ENCODE results near the gene PARS2. TPM values are rescaled to one million over a fixed set of nuclear protein-coding genes. Genes with fewer than 3 reads are reported as not detected.

Gene PARS2
- total RNA-seq, 4 donors from 2014 or later: 2.2 to 6.4 (median 5.6) TPM

- H3K4me1 ChIP-seq: peaks cover 2 to 23% (median 7%) of the 10 kb centered on the region in 3 donors
- peak overlapping the region in 3 of 4 donors; percentile 6 to 81 (median 80) for H3K27ac ChIP-seq
- ATAC-seq: no peak
- 49 to 55% methylated on average over 7 of the region's 8 CpGs for WGBS, 2 donors (ENCODE audit: low coverage in 1 of 2)
- no peaks in the 10 kb centered on the region for H3K9me3 ChIP-seq
- no peak for TF ChIP-seq POLR2A (IDR thresholded peaks at IDR 0.05)
- no peak for TF ChIP-seq POLR2AphosphoS5 (IDR thresholded peaks at IDR 0.05)
- no peak for TF ChIP-seq CTCF (IDR thresholded peaks at IDR 0.05)
- no peak for TF ChIP-seq EP300 (IDR thresholded peaks at IDR 0.05)
- H3K4me3 ChIP-seq: peak overlapping the region; percentile 69 to 74
- no peaks in the 10 kb centered on the region for H3K27me3 ChIP-seq
- peaks cover 0 to 40% of the 10 kb centered on the region in 2 donors for H3K36me3 ChIP-seq
Measured at GRCh38 chr1:54716299-54717047, 47.9 kb downstream of the PARS2 start.

- peak; percentile 99 for ATAC-seq
- peak; percentile 63 for TF ChIP-seq POLR2AphosphoS5 (IDR thresholded peaks at IDR 0.05)
- TF ChIP-seq POLR2A (IDR thresholded peaks at IDR 0.05): peak; percentile 31 to 41
- TF ChIP-seq EP300 (IDR thresholded peaks at IDR 0.05): no peak
- peak in 2 of 4 experiments; percentile 13 to 20 for TF ChIP-seq CTCF (IDR thresholded peaks at IDR 0.05)
- Histone ChIP-seq H3K27me3 (no peaks in the 10 kb centered on the region), H3K36me3 (peaks cover 0 to 33% of the 10 kb centered on the region in 2 donors), H3K27ac (peak within 1 kb of the TSS; percentile 6 to 81 (median 80)), H3K4me3 (peak within 1 kb of the TSS; percentile 69 to 74), H3K9me3 (no peaks in the 10 kb centered on the region), H3K4me1 (peaks cover 2 to 23% (median 7%) of the 10 kb centered on the region in 3 donors)
- 0 to 7% methylated on average over 1 to 6 of the region's 51 CpGs for WGBS, 2 donors (ENCODE audit: low coverage in 1 of 2)
Measured at GRCh38 chr1:54715493-54716298, 48.6 kb downstream of the PARS2 start, which contains the start of gene TTC4. Gene TTC4, plus strand, starts transcription at chr1:54715861. Its CDS starts 48 bp downstream, at chr1:54715909.

GRCh38 chr1:54714881-54715492 is 49.3 kb downstream of the PARS2 start:
- ATAC-seq: no peak
- 67% methylated on average over 1 to 2 of the region's 7 CpGs for WGBS, 2 donors (ENCODE audit: low coverage in 1 of 2)

DNA sequence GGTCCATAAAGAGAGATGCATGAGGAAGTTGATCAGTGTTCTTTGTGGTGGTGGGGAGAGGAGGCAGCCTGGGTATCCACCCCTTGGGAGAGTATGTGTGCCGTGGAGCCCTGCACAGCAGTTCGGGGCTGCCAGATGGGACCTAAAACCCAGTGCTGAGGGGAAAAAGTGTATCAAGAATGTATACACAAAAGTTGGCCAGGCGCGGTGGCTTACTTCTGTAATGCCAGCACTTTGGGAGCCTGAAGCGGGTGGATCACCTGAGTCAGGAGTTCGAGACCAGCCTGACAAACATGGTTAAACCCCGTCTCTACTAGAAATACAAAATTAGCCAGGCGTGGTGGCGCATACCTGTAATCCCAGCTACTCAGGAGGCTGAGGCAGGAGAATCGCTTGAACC is 52.8 kb downstream of the PARS2 start:
- WGBS, 2 donors (ENCODE audit: low coverage in 1 of 2): 76 to 87% methylated on average over 4 to 9 of the region's 10 CpGs
- TF ChIP-seq POLR2AphosphoS5 (IDR thresholded peaks at IDR 0.05) (no peak), POLR2A (IDR thresholded peaks at IDR 0.05) (no peak), EP300 (IDR thresholded peaks at IDR 0.05) (no peak), CTCF (IDR thresholded peaks at IDR 0.05) (no peak)
- Histone ChIP-seq H3K4me1 (peaks cover 0 to 14% (median 2%) of the 10 kb centered on the region in 3 donors), H3K4me3 (no peak overlapping the region), H3K27me3 (no peaks in the 10 kb centered on the region), H3K9me3 (no peaks in the 10 kb centered on the region), H3K36me3 (peaks cover 0 to 35% of the 10 kb centered on the region in 2 donors), H3K27ac (no peak overlapping the region)
- ATAC-seq: no peak

More at GRCh38 chr1:54714881-54715492, 49.3 kb downstream of the PARS2 start:
- peak overlapping the region in 3 of 4 donors; percentile 80 to 81 (median 80) for H3K27ac ChIP-seq
- TF ChIP-seq EP300 (IDR thresholded peaks at IDR 0.05) (no peak), CTCF (IDR thresholded peaks at IDR 0.05) (no peak), POLR2AphosphoS5 (IDR thresholded peaks at IDR 0.05) (no peak), POLR2A (IDR thresholded peaks at IDR 0.05) (no peak)
- H3K4me1 ChIP-seq: peaks cover 2 to 23% (median 7%) of the 10 kb centered on the region in 3 donors
- H3K27me3 ChIP-seq: no peaks in the 10 kb centered on the region
- H3K4me3 ChIP-seq: peak overlapping the region; percentile 69 to 74
- no peaks in the 10 kb centered on the region for H3K9me3 ChIP-seq
- H3K36me3 ChIP-seq: peaks cover 0 to 26% of the 10 kb centered on the region in 2 donors
